Panc1 (cell line): Measurements from ENCODE around the gene PIK3R6.

Experiments used
- POLR2AphosphoS5 ChIP-seq: IDR thresholded peaks from 2 replicates; pipeline ENCODE4 v1.6.1; 2012; ENCODE audit warnings: mild to moderate bottlenecking, low read depth, low read length, moderate library complexity
- SIN3A ChIP-seq: IDR thresholded peaks from 2 replicates; pipeline ENCODE4 v1.6.1; 2012; ENCODE audit warnings: low read depth, mild to moderate bottlenecking, low read length, moderate library complexity, borderline replicate concordance; ENCODE audit not compliant: insufficient read depth
- TF ChIP-seq, protein P1 (sequence below): fragments of 450-650 bp; IDR thresholded peaks from 2 replicates; pipeline ENCODE4 v1.5.1; 2017; ENCODE audit warnings: mild to moderate bottlenecking

DNA sequence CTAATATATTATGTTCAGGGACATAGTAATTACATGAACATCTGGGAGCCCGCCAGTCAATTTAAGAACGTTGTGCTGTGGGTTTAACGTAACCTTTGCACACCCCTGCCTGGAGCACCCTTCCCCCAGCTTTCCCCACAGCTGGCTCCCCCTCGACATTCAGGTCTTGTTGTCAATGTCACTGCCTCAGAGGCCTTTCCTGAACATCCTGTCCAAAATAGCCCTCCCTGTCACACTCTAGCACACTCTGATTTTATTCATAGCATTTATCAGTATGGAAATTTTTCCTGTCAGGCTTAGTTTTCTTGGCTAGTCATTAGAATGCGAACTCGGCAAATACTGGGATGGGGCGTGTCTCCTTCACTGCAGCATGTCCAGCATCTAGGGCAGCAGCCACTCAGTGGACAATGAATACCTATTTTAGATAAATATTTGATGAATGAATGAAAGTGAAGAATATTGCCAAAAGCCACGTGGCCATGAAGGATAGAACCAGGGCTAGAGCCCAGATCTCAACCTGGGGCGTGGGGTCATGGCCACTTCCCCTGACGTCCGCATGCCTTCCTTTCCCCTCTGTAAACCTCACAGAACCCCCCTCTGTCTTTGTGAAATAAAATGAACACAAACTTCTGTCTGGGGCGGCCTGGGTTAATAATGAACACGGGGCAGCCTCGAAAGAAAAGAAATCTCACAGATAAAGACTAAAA, 10.5 kb downstream of the PIK3R6 start:
- TF ChIP-seq, protein P1, sequence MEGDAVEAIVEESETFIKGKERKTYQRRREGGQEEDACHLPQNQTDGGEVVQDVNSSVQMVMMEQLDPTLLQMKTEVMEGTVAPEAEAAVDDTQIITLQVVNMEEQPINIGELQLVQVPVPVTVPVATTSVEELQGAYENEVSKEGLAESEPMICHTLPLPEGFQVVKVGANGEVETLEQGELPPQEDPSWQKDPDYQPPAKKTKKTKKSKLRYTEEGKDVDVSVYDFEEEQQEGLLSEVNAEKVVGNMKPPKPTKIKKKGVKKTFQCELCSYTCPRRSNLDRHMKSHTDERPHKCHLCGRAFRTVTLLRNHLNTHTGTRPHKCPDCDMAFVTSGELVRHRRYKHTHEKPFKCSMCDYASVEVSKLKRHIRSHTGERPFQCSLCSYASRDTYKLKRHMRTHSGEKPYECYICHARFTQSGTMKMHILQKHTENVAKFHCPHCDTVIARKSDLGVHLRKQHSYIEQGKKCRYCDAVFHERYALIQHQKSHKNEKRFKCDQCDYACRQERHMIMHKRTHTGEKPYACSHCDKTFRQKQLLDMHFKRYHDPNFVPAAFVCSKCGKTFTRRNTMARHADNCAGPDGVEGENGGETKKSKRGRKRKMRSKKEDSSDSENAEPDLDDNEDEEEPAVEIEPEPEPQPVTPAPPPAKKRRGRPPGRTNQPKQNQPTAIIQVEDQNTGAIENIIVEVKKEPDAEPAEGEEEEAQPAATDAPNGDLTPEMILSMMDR = no peak
- TF ChIP-seq SIN3A (no peak), POLR2AphosphoS5 (no peak)
